CD4-positive, alpha-beta T cell treated with Interleukin-15 for 1 hour (primary cell): ENCODE measurements around the gene HOXA7.

Experiments
- DNase-seq: peaks from one replicate; pipeline ENCODE4 v3.0.0-alpha.2; 2020

The HOXA7 gene

GRCh38 chr7:27181795-27182275 is 25.4 kb upstream of the HOXA7 start:
- no peak for DNase-seq

GRCh38 chr7:27180431-27181420 is 24.3 kb upstream of the HOXA7 start:
- DNase-seq = no peak

GRCh38 chr7:27179503-27180430 is 23.3 kb upstream of the HOXA7 start:
- DNase-seq = peak; percentile 50

- no peak for DNase-seq
Measured at GRCh38 chr7:27179030-27179429, 22.6 kb upstream of the HOXA7 start.

- no peak for DNase-seq
Measured at GRCh38 chr7:27178366-27178765, 21.9 kb upstream of the HOXA7 start.

- no peak for DNase-seq
Measured at GRCh38 chr7:27177795-27178320, 21.4 kb upstream of the HOXA7 start.

GRCh38 chr7:27176962-27177794 is 20.7 kb upstream of the HOXA7 start:
- DNase-seq = peak; percentile 10

- DNase-seq = no peak
Measured at GRCh38 chr7:27176524-27176845, 20.0 kb upstream of the HOXA7 start.

- DNase-seq = peak; percentile 7
Measured at GRCh38 chr7:27175626-27176523, 19.4 kb upstream of the HOXA7 start.

- DNase-seq = peak; percentile 9
Measured at GRCh38 chr7:27174874-27175625, 18.6 kb upstream of the HOXA7 start.

GRCh38 chr7:27173956-27174873 is 17.7 kb upstream of the HOXA7 start, which contains the start of gene HOXA10:
HOXA10 (minus strand) TSS chr7:27174320; CDS start chr7:27174306, 14 bp downstream.
- peak; percentile 12 for DNase-seq

GRCh38 chr7:27173511-27173955 is 17.1 kb upstream of the HOXA7 start:
- peak; percentile 33 for DNase-seq

- DNase-seq = peak; percentile 10
Measured at GRCh38 chr7:27172823-27173510, 16.5 kb upstream of the HOXA7 start.

GRCh38 chr7:27172315-27172774 is 15.9 kb upstream of the HOXA7 start:
- DNase-seq = peak; percentile 8

GRCh38 chr7:27171637-27172314 is 15.3 kb upstream of the HOXA7 start:
- peak; percentile 16 for DNase-seq

- peak; percentile 6 for DNase-seq
Measured at GRCh38 chr7:27171325-27171636, 14.8 kb upstream of the HOXA7 start.

GRCh38 chr7:27170426-27171324 is 14.2 kb upstream of the HOXA7 start:
- DNase-seq = no peak
